SK-N-MC (cell line): ENCODE measurements around the gene OSBPL10.

Experiments
- EZH2 ChIP-seq: fragments of 200-600 bp; sonication (generic); IDR thresholded peaks from one replicate; pipeline ENCODE4 v1.6.1; 2017; ENCODE audit warnings: antibody characterized with exemption
- FOXP2 ChIP-seq: optimal IDR thresholded peaks from 2 replicates; pipeline ENCODE3; 2011; ENCODE audit warnings: mild to moderate bottlenecking, moderate library complexity; ENCODE audit not compliant: insufficient read depth; ENCODE audit errors: extremely low read length, control extremely low read depth
- POLR2AphosphoS5 ChIP-seq: IDR thresholded peaks from 2 replicates; pipeline ENCODE4 v1.6.1; 2012; ENCODE audit warnings: mild to moderate bottlenecking, low read depth, low read length, borderline replicate concordance

- TF ChIP-seq POLR2AphosphoS5 (no peak), FOXP2 (no peak), EZH2 (no peak)
These were observed 205.7 kb downstream of the OSBPL10 start for GRCh38 chr3:31775383-31775782.
